Neuron (in vitro differentiated cells): ENCODE measurements around the gene MVB12B.

Source experiments
- H2AFZ ChIP-seq: one replicate; pipeline ENCODE4 v1.6.1; 2013; ENCODE audit warnings: low read depth, mild to moderate bottlenecking, inconsistent platforms, low read length, moderate library complexity
- H3K27me3 ChIP-seq: one replicate; pipeline ENCODE4 v1.6.1; 2013; ENCODE audit warnings: low read length; ENCODE audit not compliant: insufficient read depth
- H3K36me3 ChIP-seq: one replicate; pipeline ENCODE4 v1.6.1; 2013; ENCODE audit warnings: low read length; ENCODE audit not compliant: insufficient read depth
- H3K4me1 ChIP-seq: one replicate; pipeline ENCODE4 v1.6.1; 2013; ENCODE audit warnings: low read length; ENCODE audit not compliant: insufficient read depth
- H3K4me3 ChIP-seq: 2 replicates; pipeline ENCODE4 v1.5.1; 2013; ENCODE audit warnings: mild to moderate bottlenecking, low read length, moderate library complexity
- H3K9me3 ChIP-seq: one replicate; pipeline ENCODE4 v1.6.1; 2013; ENCODE audit warnings: low read length

The MVB12B gene

GRCh38 chr9:126486276-126486675 is 159.6 kb downstream of the MVB12B start:
- H3K9me3 ChIP-seq, result no peaks in the 10 kb centered on the region
- H3K36me3 ChIP-seq, result peaks cover 18% of the 10 kb centered on the region
- H3K27me3 ChIP-seq, result no peaks in the 10 kb centered on the region
- no peak overlapping the region for H3K4me3 ChIP-seq
- H2AFZ ChIP-seq, result no peak overlapping the region
- peaks cover 14% of the 10 kb centered on the region for H3K4me1 ChIP-seq

DNA sequence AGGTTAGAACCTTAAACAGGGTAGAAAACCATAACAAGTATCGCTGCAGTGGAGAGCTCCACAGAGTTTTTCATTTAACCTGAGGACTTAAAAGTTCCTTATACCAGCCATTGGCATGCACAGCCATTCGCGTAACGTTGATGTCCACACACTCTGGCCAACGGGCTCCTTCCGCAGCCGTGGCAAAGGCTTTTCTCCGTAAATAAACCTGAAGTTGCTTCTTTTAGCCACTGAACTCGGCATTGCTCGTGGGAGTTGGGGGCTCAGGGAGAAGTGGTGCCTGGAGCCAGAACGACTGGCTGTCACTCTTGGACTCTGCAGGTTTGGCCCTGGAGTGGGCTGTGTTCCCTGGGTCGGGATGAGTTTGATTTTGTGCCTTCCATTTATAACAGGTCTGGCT is 161.2 kb downstream of the MVB12B start:
- Histone ChIP-seq H3K4me1 (no peaks in the 10 kb centered on the region), H3K27me3 (no peaks in the 10 kb centered on the region), H3K4me3 (no peak overlapping the region), H3K36me3 (peaks cover 16% of the 10 kb centered on the region), H3K9me3 (no peaks in the 10 kb centered on the region), H2AFZ (no peak overlapping the region)

- no peaks in the 10 kb centered on the region for H3K4me1 ChIP-seq
- no peak overlapping the region for H3K4me3 ChIP-seq
- H3K27me3 ChIP-seq, result no peaks in the 10 kb centered on the region
- peaks cover 16% of the 10 kb centered on the region for H3K36me3 ChIP-seq
- H2AFZ ChIP-seq, result no peak overlapping the region
- no peaks in the 10 kb centered on the region for H3K9me3 ChIP-seq
Measured at GRCh38 chr9:126488310-126488709, 161.7 kb downstream of the MVB12B start.

- Histone ChIP-seq H3K4me1 (no peaks in the 10 kb centered on the region), H3K27me3 (no peaks in the 10 kb centered on the region), H3K9me3 (no peaks in the 10 kb centered on the region), H3K36me3 (peaks cover 11% of the 10 kb centered on the region), H3K4me3 (no peak overlapping the region), H2AFZ (no peak overlapping the region)
Measured at GRCh38 chr9:126488881-126489404, 162.3 kb downstream of the MVB12B start.

- Histone ChIP-seq H3K4me3 (no peak overlapping the region), H3K9me3 (no peaks in the 10 kb centered on the region), H3K36me3 (peaks cover 7% of the 10 kb centered on the region)
Measured at GRCh38 chr9:126489581-126490213, 163.1 kb downstream of the MVB12B start.

GRCh38 chr9:126490214-126490631 is 163.6 kb downstream of the MVB12B start:
- no peaks in the 10 kb centered on the region for H3K27me3 ChIP-seq
- no peak overlapping the region for H3K4me3 ChIP-seq
- no peak overlapping the region for H2AFZ ChIP-seq
- H3K9me3 ChIP-seq, result no peaks in the 10 kb centered on the region
- peaks cover 7% of the 10 kb centered on the region for H3K36me3 ChIP-seq
- no peaks in the 10 kb centered on the region for H3K4me1 ChIP-seq

More at GRCh38 chr9:126489581-126490213, 163.1 kb downstream of the MVB12B start:
- H2AFZ ChIP-seq, result no peak overlapping the region
- H3K27me3 ChIP-seq, result no peaks in the 10 kb centered on the region
- H3K4me1 ChIP-seq, result no peaks in the 10 kb centered on the region

GRCh38 chr9:126490871-126491567 is 164.4 kb downstream of the MVB12B start:
- H2AFZ ChIP-seq, result no peak overlapping the region
- H3K27me3 ChIP-seq, result no peaks in the 10 kb centered on the region
- H3K9me3 ChIP-seq, result no peaks in the 10 kb centered on the region
- H3K4me1 ChIP-seq, result no peaks in the 10 kb centered on the region
- peaks cover 7% of the 10 kb centered on the region for H3K36me3 ChIP-seq
- H3K4me3 ChIP-seq, result no peak overlapping the region

- no peak overlapping the region for H2AFZ ChIP-seq
- no peaks in the 10 kb centered on the region for H3K9me3 ChIP-seq
- H3K4me1 ChIP-seq, result no peaks in the 10 kb centered on the region
- no peak overlapping the region for H3K4me3 ChIP-seq
- H3K27me3 ChIP-seq, result no peaks in the 10 kb centered on the region
- H3K36me3 ChIP-seq, result peaks cover 4% of the 10 kb centered on the region
Measured at GRCh38 chr9:126491568-126491879, 164.9 kb downstream of the MVB12B start.

DNA sequence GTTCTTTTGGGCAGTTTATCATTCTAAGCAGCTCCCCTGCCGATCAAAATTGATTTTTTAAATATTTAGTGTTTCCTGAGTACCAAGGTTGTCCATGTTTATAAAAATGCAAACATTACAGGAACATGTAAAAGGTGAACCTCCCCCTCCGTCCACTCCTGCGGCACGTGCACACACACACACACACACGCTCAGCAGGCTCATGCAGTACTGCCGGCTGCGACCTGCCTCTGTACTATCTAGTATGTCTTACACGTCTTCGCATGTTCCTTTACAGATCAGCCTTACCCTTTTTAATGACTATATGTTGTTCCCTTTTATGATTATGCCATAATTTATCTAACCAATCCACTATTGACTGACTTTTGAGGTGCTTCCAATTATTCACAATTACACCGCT is 165.3 kb downstream of the MVB12B start:
- no peak overlapping the region for H3K4me3 ChIP-seq
- peaks cover 4% of the 10 kb centered on the region for H3K36me3 ChIP-seq
- no peaks in the 10 kb centered on the region for H3K4me1 ChIP-seq
- H3K9me3 ChIP-seq, result no peaks in the 10 kb centered on the region
- no peak overlapping the region for H2AFZ ChIP-seq
- H3K27me3 ChIP-seq, result no peaks in the 10 kb centered on the region

GRCh38 chr9:126494264-126494663 is 167.6 kb downstream of the MVB12B start:
- Histone ChIP-seq H3K4me1 (no peaks in the 10 kb centered on the region), H2AFZ (no peak overlapping the region), H3K36me3 (no peaks in the 10 kb centered on the region), H3K9me3 (no peaks in the 10 kb centered on the region), H3K4me3 (no peak overlapping the region), H3K27me3 (no peaks in the 10 kb centered on the region)

DNA sequence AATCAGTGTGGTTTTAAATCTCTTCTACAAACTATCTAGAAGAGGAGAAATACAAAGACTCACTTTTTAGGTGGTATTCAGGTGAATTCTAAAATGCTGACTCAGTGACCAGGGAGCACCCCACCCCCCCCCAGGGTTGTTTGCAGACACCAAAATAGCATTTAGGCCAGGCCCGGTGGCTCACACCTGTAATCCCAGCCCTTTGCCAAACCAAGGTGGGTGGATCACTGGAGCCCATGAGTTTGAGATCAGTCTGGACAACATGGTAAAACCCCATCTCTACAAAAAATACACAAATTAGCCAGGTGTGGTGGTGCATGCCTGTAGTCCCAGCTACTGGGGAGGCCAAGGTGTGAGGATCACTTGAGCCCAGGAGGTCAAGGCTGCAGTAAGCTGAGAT is 168.1 kb downstream of the MVB12B start:
- no peaks in the 10 kb centered on the region for H3K9me3 ChIP-seq
- H2AFZ ChIP-seq, result no peak overlapping the region
- H3K4me1 ChIP-seq, result peaks cover 5% of the 10 kb centered on the region
- no peak overlapping the region for H3K4me3 ChIP-seq
- H3K27me3 ChIP-seq, result no peaks in the 10 kb centered on the region
- H3K36me3 ChIP-seq, result no peaks in the 10 kb centered on the region

GRCh38 chr9:126495411-126496180 is 169.0 kb downstream of the MVB12B start:
- Histone ChIP-seq H3K9me3 (no peaks in the 10 kb centered on the region), H3K4me3 (no peak overlapping the region)

GRCh38 chr9:126496181-126496576 is 169.6 kb downstream of the MVB12B start:
- H3K27me3 ChIP-seq, result no peaks in the 10 kb centered on the region
- H3K36me3 ChIP-seq, result no peaks in the 10 kb centered on the region
- H3K9me3 ChIP-seq, result no peaks in the 10 kb centered on the region
- H3K4me1 ChIP-seq, result peaks cover 13% of the 10 kb centered on the region
- H2AFZ ChIP-seq, result no peak overlapping the region
- H3K4me3 ChIP-seq, result no peak overlapping the region

More at GRCh38 chr9:126495411-126496180, 169.0 kb downstream of the MVB12B start:
- Histone ChIP-seq H3K36me3 (no peaks in the 10 kb centered on the region), H2AFZ (no peak overlapping the region), H3K27me3 (no peaks in the 10 kb centered on the region), H3K4me1 (peaks cover 9% of the 10 kb centered on the region)
